Transverse colon (tissue), 4 donors: Measurements from ENCODE around the gene CD300LD. TPM values are rescaled to one million over a fixed set of nuclear protein-coding genes. Genes with fewer than 3 reads are reported as not detected.
A peak's percentile ranks its signal among the peaks of the same experiment; 100 is the strongest.

Experiments
- DNase-seq: peaks from one replicate; pipeline ENCODE4 v3.0.0-alpha.2; 2019
- H3K27ac ChIP-seq, 4 donors: fragments of 200-600 bp; sonication (generic); 2 replicates each; pipeline ENCODE4 v1.5.1; 2016 to 2018; ENCODE audit warnings: inconsistent platforms in 4 of 4
- H3K27me3 ChIP-seq: fragments of 200-600 bp; sonication (generic); 2 replicates; pipeline ENCODE4 v1.5.1; 2017; ENCODE audit warnings: inconsistent platforms
- H3K36me3 ChIP-seq, 4 donors: fragments of 200-600 bp; sonication (generic); 2 replicates each; pipeline ENCODE4 v1.5.1; 2017 to 2019; ENCODE audit warnings: inconsistent platforms in 4 of 4
- H3K4me1 ChIP-seq, 4 donors: fragments of 200-600 bp; sonication (generic); 2 replicates each; pipeline ENCODE4 v1.5.1; 2017 to 2020; ENCODE audit warnings: inconsistent platforms in 4 of 4
- H3K4me3 ChIP-seq, 4 donors: fragments of 200-600 bp; sonication (generic); 1 replicate in 1 of 4; 2 replicates in 3 of 4; pipeline versions ENCODE4 v1.5.1 to v1.6.1; 2017 to 2019; ENCODE audit warnings: inconsistent platforms in 4 of 4
- H3K9me3 ChIP-seq, 2 donors: fragments of 200-600 bp; sonication (generic); 2 replicates each; pipeline ENCODE4 v1.5.1; 2017 to 2019; ENCODE audit warnings: inconsistent platforms in 2 of 2
- EP300 ChIP-seq: sonication (generic); formaldehyde crosslinking; IDR thresholded peaks from one replicate; pipeline ENCODE4 v1.6.1; 2017; ENCODE audit warnings: antibody characterized with exemption, low read depth
- POLR2A ChIP-seq: fragments of 450-650 bp; IDR thresholded peaks from one replicate; pipeline ENCODE4 v1.6.1; 2016; ENCODE audit warnings: antibody characterized with exemption, mild to moderate bottlenecking, moderate library complexity
- POLR2AphosphoS5 ChIP-seq, 3 donors: sonication (generic); formaldehyde crosslinking; IDR thresholded peaks; one replicate each; pipeline ENCODE4 v1.6.1; 2016; ENCODE audit warnings: antibody characterized with exemption in 3 of 3
- WGBS, 2 donors: methylation state at CpG; one replicate each; pipeline ENCODE4 v1.1.5; 2018; ENCODE audit warnings: low coverage in 1 of 2; 5-methylcytosine and 5-hydroxymethylcytosine counted together
- in situ Hi-C, 4 donors: fragments of 200-750 bp; cut with MboI; loops; one replicate each; pipeline versions ENCODE4 v1.15.0 to v1.15.1; 2017; ENCODE audit warnings: low sequenced_read_pairs in 3 of 4, low pct_ligation_motif_present in 1 of 4, low pct_unique_long_range_greater_than_20kb in 1 of 4
- intact Hi-C: fragments of 100-400 bp; cut with DNase I; formaldehyde crosslinking; loops from one replicate; pipeline ENCODE4 v1.15.1; 2023; ENCODE audit warnings: low total_unique reads
- total RNA-seq, 4 donors: library from RNA; depleted of rRNA; stranded (reverse); fragments of >200 nt; gene quantifications; one replicate each; pipeline ENCODE4 v1.1.0, GENCODE V29; 2016
- TF ChIP-seq, protein P1 (sequence below), 5 experiments: fragments of 200-600 bp in 3 of 5; fragments of 450-650 bp in 2 of 5; sonication (generic) in 3 of 5; IDR thresholded peaks; 1 replicate in 2 of 5; 2 replicates in 3 of 5; pipeline ENCODE4 v1.5.1; 2016 to 2017; ENCODE audit warnings: antibody characterized with exemption in 5 of 5, inconsistent platforms in 3 of 5, mild to moderate bottlenecking in 2 of 5, moderate library complexity in 1 of 5

CD300LD gene
- total RNA-seq, 4 donors from 2014 or later, result not detected

DNA sequence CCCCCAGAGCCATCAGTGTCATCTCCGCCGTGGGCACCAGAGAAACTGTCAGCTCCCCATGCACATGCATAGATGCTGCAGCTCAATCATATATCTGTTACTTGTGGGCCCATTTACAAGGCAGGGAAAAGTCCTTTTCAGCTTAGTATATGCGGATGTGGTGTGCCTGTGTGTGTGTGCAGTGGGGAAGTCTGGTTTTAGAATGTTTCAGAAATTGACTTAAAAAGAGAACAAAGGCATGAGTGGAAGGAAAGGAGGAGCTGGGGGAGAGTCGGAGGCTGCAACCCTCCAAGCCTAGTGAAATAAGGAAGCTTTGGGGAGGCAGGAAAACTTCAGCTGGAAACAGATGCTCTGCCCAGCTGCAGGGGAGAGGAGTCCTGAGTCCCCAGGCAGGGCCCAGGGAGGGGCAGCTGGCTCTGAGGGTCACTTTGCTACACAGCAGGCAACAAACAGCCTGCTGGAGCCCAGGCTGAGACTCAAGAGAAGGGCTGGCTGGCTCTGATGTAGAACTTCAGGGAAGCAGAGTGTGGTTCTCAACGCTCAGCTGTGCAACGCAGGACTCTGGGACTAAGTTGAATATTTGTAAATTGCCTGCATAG lies 11.1 kb upstream of the CD300LD start:
- WGBS, 2 donors, result 57 to 77% methylated on average over 3 to 6 of the region's 6 CpGs
- no peaks in the 10 kb centered on the region for H3K9me3 ChIP-seq
- no peak overlapping the region for H3K4me3 ChIP-seq
- intact Hi-C loops, result no loop called here
- H3K4me1 ChIP-seq, result peaks cover 0 to 5% (median 0%) of the 10 kb centered on the region in 4 donors
- TF ChIP-seq EP300 (no peak), POLR2A (no peak), POLR2AphosphoS5 (IDR thresholded peaks at IDR 0.05) (no peak)
- TF ChIP-seq, protein P1, sequence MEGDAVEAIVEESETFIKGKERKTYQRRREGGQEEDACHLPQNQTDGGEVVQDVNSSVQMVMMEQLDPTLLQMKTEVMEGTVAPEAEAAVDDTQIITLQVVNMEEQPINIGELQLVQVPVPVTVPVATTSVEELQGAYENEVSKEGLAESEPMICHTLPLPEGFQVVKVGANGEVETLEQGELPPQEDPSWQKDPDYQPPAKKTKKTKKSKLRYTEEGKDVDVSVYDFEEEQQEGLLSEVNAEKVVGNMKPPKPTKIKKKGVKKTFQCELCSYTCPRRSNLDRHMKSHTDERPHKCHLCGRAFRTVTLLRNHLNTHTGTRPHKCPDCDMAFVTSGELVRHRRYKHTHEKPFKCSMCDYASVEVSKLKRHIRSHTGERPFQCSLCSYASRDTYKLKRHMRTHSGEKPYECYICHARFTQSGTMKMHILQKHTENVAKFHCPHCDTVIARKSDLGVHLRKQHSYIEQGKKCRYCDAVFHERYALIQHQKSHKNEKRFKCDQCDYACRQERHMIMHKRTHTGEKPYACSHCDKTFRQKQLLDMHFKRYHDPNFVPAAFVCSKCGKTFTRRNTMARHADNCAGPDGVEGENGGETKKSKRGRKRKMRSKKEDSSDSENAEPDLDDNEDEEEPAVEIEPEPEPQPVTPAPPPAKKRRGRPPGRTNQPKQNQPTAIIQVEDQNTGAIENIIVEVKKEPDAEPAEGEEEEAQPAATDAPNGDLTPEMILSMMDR (IDR thresholded peaks at IDR 0.05), result no peak
- DNase-seq, result no peak
- in situ Hi-C loops, result no loop called here
- H3K27ac ChIP-seq, result no peak overlapping the region
- no peaks in the 10 kb centered on the region for H3K36me3 ChIP-seq
- peaks cover 5% of the 10 kb centered on the region for H3K27me3 ChIP-seq

DNA sequence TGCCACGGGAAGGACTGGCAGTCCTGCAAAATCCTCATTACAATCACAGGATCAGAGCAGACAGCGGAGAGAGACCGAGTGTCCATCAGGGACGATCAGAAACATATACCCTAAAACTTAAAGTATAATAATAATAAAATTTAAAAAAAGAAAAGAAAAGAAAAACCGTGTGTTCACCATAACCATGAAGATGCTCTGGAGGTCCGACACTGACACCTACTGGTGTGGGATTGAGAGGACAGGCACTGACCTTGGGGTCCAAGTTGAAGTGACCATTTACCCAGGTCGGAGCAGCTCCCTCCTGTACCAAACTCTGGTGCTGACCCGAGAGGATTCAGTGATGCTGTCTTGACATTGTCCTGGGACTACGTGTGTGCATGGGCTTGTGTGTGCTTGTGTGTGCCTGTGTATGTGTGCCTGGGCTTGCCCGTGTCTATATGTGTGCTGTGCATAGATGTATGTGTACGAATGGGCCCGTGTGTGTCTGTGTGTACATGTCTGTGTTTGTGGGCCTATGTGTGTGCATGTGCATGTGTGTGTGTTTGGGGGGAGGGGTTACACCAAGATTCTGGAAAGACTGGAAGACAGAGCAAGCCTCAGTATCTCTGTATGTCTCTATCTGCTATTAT lies 10.0 kb upstream of the CD300LD start:
- no peaks in the 10 kb centered on the region for H3K9me3 ChIP-seq
- intact Hi-C loops, result no loop called here
- in situ Hi-C loops, result no loop called here
- TF ChIP-seq EP300, result no peak
- TF ChIP-seq, protein P1 (IDR thresholded peaks at IDR 0.05), result peak; percentile 40 to 68 (median 62)
- peaks cover 5% of the 10 kb centered on the region for H3K27me3 ChIP-seq
- 40 to 51% methylated on average over 4 to 12 of the region's 12 CpGs for WGBS, 2 donors
- no peak overlapping the region for H3K4me3 ChIP-seq
- H3K27ac ChIP-seq, result no peak overlapping the region
- H3K4me1 ChIP-seq, result peaks cover 0 to 5% (median 0%) of the 10 kb centered on the region in 4 donors
- H3K36me3 ChIP-seq, result no peaks in the 10 kb centered on the region
- peak; percentile 23 for DNase-seq

DNA sequence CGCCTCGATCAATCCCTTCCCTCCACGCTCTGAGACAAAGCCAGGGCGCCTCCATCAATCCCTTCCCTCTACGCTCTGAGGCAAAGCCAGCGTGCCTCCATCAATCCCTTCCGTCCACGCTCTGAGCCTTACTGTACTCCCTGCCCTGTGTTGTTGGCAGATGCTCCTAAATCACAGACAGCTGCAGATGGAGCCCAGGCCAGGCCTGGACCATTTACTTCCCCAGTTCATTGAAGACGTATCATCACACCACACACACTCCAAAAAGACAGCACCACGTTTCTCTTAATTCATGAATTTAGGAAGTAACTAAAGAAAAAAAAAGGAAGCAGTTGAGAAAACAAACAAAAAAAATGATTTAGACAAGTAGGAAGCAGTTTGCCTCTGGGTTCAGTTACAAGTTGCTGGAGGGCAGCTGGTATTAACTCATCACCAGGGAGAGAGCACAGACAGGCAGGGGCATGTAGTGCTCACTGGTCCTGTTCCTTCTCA lies 7.4 kb upstream of the CD300LD start:
- intact Hi-C loops (no loop called here), in situ Hi-C loops (no loop called here)
- no peaks in the 10 kb centered on the region for H3K36me3 ChIP-seq
- H3K27me3 ChIP-seq, result peaks cover 5% of the 10 kb centered on the region
- H3K27ac ChIP-seq, result no peak overlapping the region
- H3K9me3 ChIP-seq, result no peaks in the 10 kb centered on the region
- DNase-seq, result no peak
- H3K4me1 ChIP-seq, result no peaks in the 10 kb centered on the region
- no peak for TF ChIP-seq POLR2A
- TF ChIP-seq EP300, result no peak
- TF ChIP-seq POLR2AphosphoS5 (IDR thresholded peaks at IDR 0.05), result no peak
- TF ChIP-seq, protein P1 (IDR thresholded peaks at IDR 0.05), result no peak
- WGBS, 2 donors, result 12 to 45% methylated on average over 2 to 10 of the region's 10 CpGs
- no peak overlapping the region for H3K4me3 ChIP-seq

DNA sequence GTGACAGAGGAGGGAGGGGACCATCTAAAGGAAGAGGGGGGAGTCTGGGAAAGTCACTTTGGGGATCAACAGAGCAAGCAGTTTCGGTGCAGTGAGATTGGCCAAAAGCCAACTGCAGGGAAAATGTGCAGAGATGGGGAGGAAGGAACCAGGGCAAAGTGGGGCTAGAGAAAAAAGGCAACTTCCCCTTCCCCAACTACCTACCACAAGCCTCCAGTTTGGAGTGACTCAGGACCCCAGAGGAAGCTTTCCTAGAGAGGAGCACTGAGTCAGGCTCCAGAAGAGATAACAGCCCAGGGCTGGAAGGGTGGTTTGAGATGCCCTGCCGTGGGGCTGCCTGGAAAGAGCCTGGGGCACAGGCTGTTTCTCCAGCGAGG lies 6.9 kb upstream of the CD300LD start:
- WGBS, 2 donors, result 24 to 54% methylated on average over 2 to 3 of the region's 3 CpGs
- Histone ChIP-seq H3K4me1 (no peaks in the 10 kb centered on the region), H3K4me3 (no peak overlapping the region), H3K27me3 (peaks cover 5% of the 10 kb centered on the region), H3K36me3 (no peaks in the 10 kb centered on the region), H3K9me3 (no peaks in the 10 kb centered on the region), H3K27ac (no peak overlapping the region)
- TF ChIP-seq POLR2A (no peak), POLR2AphosphoS5 (IDR thresholded peaks at IDR 0.05) (no peak), EP300 (no peak)
- TF ChIP-seq, protein P1 (IDR thresholded peaks at IDR 0.05), result no peak
- intact Hi-C loops, result no loop called here
- DNase-seq, result no peak
- in situ Hi-C loops, result no loop called here
